ENCODE results near the gene RNF145.
"Not testable (repeated sequence)": the region's sequence is repeated elsewhere in the genome, so short reads cannot be mapped to it uniquely, and the experiment has no call there.

RNF145 gene
- total RNA-seq, result 73.5 to 82.6 reads per million in 2 donors

DNA sequence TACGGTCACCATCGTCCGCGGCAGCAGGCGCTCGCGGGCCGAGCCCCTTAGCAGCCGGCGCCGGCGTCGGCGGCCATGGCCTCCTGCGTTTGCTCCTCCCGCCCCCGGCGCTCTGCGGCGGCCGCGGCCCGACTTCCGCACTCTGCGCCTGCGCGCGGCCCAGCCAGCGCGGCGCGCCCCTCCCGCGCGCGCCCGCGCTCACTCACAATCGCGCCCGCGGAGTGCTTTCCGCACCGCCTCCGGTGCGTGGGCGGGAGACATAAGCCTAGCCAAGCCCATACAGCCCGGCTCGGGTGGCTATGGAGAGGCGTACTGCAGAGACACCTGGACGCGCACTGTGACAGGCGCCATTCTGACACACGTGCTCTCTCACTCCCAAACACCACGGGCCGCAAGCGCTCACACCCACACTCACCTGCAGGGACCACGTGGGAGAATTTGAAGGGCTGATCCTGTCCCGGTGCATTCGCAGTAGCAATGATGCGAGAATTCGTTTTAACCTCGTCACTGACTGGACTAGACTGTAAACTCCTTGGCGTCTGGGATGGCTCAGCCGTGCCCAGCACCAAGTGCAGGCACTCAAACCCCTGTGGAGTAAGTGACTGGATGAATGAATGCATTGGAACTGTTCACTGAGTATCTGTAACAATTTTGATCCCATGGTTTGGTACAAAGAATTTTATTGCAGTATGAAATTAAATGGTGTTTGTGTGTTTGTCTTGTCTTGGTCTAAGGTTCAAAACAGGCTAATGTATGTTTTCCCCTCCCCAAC lies at the start of gene RNF145:
Gene RNF145 (minus strand): TSS at position 116 of the 772 bp plus-strand sequence. CDS start 5,936 bp downstream, outside the sequence.
- peak; percentile 83 to 93 (median 90) for DNase-seq

- DNase-seq, result no peak
Measured at GRCh38 chr5:159258361-159258760, 49.0 kb upstream of the RNF145 start.

DNA sequence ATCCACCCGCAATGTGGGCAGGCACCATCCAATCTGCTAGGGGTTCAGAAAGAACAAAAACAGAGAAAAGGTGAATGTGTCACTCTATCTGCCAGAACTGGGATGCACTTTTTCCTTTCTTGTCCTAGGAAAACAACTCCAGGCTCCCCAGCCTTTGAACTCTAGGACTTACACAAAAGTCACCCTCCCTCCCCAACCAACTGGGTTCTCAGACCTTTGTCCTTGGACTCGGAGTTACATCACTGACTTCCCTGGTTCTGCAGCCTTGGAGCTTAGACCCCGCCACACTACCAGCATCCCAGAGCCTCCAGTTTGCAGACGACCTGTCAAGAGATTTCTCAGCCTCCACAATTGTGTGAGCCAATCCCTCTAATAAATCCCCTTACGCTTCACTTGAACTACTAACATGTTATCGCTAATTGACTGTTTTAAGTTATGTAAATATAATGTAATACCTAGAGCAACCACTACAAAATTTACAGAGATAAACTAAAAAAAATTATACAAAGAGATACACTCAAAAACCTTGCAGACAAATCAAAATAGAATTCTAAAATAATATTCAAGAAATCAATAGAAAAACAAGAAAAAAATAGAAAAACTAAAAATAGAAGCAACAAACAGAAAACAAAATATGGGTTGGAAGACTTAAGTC lies 48.4 kb upstream of the RNF145 start:
- DNase-seq, result no peak

DNA sequence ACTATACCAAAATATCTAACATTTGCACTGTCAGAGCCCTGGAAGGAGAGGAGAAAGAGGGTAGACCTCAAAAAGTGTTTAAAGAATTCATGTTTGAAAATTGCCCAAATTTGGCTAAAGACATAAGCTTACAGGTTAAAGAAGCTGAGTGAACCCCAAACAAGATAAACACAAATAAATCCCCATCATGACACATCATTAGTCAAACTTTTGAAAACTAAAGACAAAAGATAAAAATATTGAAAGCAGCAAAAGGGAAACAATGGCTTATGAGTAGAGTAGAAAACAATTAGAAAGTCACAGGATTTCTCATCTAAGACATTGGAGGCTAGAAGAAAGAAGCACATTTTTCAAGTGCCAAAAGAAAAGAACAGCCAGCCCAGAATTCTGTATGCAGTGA lies 47.7 kb upstream of the RNF145 start:
- no peak for DNase-seq

DNA sequence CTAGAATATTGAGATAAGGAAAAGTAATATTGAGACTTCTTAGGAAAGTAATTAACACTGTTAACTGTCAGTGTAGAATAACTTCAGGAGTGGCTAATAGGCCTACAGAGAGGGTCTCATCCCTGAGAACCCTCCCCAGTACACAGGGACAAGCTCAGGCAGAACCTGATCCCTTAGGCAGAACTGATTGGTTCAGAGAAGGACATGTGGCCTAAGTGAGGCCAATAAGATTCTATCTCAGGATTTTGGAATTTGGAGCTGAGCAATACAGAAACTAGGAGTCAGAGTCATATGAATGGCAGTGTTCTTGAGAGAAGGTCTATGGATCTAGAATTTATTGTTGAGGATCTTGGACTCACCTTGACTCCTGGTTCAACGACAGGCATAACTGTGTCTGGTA lies 42.8 kb upstream of the RNF145 start:
- no peak for DNase-seq

GRCh38 chr5:159249158-159249557 lies 39.8 kb upstream of the RNF145 start:
- DNase-seq, result no peak

DNA sequence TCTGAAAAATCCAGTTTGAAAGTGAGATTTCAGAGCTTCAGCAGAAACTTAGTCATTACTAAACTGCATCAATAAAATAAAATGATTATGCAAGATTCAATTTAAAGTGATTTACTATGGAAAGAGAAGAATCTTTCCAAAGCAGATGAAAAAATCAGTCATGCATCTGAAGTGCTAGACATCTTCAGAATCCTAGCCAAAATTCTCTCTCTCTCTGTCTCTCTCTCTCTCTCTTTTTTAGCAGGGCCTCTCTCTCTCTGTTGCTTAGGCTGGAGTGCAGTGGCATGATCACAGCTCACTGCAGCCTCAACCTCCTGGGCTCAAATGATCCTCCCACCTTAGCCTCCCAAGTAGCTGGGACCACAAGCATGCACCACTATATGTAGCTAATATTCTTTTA lies 35.5 kb upstream of the RNF145 start:
- no peak for DNase-seq

- DNase-seq, result no peak
Measured at GRCh38 chr5:159244163-159244562, 34.8 kb upstream of the RNF145 start.

GRCh38 chr5:159243385-159243784 lies 34.0 kb upstream of the RNF145 start:
- DNase-seq, result no peak

- DNase-seq, result no peak
Measured at GRCh38 chr5:159242656-159243055, 33.3 kb upstream of the RNF145 start.

- DNase-seq, result peak in 1 of 5 experiments; percentile 7
Measured at GRCh38 chr5:159241946-159242552, 32.7 kb upstream of the RNF145 start.

DNA sequence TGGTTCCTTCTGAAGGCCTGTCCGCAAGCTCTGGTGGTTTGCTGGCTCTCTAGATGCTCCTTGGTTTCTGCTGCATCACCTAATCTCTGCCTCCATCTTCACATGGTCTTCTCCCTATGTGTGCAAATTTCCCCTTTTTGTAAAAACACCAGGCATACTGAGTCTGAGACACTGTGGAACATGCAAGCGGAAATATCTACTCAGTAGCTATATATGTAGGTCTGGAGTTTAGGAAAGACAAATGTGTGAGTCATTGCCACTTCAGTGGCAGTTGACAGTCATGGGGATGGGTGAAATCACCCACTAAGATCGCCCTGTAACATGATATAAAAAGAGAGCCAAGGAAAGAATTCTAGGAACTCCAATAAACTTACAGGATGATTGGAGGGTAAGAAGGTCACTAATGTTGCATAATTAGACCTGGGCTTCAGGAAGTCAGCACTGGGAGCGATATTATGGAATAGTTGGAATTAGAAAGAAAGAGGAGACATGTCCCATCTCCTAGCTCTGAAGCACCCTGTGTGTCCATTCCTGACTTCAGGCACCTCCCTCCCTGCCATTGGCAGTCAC lies 31.0 kb upstream of the RNF145 start:
- no peak for DNase-seq

DNA sequence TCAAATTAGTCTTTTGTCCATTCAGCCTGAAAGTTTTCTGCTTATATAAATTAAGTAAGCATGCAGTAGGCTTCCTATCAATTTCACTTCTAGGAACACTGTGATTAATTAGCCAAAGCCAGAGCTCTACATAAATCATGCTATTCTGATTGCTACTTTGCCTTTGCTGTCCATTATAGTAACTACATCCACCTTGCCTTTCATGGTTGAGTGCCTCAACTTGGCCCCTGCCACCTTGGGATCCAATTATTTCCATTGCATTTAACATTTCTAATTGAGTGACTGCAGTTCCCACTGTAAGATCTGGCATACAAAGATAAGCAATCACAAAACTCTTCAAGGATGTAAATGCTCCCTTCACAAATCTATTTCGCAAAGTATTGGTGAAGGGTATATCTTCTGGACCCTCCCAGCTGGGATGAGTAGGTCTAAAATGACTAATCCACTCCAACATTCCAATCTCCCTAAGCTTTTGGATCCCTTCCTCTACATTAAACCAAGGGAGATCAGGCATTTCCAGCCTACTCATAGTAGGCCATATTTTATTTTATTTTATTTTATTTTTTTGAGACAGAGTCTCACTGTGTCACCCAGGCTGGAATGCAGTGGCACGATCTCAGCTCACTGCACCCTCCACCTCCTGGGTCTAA lies 26.6 kb upstream of the RNF145 start:
- DNase-seq, result not testable (repeated sequence)

DNA sequence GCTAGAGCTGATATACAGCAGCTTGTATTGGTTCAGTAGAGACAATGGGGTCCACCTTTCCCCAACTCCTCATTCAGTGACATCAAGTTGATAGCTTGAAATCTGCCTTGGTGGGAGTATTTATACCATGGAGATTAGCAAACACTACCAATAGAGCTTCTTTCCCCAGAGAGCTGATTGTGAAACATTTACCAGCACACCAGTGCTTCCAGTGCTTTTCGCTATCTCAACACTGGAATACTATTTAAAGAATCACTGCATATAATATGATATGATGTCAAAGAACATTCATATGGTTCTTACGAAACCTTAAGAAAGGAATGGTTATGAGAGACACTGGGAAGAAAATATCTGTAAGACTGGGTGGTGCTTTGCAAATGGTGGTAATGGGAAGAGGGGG lies 21.8 kb upstream of the RNF145 start:
- DNase-seq, result no peak

- no peak for DNase-seq
Measured at GRCh38 chr5:159230657-159231056, 21.3 kb upstream of the RNF145 start.

- not testable (repeated sequence) for DNase-seq
Measured at GRCh38 chr5:159228097-159228496, 18.7 kb upstream of the RNF145 start.

GRCh38 chr5:159227452-159227851 lies 18.1 kb upstream of the RNF145 start:
- DNase-seq, result no peak

DNA sequence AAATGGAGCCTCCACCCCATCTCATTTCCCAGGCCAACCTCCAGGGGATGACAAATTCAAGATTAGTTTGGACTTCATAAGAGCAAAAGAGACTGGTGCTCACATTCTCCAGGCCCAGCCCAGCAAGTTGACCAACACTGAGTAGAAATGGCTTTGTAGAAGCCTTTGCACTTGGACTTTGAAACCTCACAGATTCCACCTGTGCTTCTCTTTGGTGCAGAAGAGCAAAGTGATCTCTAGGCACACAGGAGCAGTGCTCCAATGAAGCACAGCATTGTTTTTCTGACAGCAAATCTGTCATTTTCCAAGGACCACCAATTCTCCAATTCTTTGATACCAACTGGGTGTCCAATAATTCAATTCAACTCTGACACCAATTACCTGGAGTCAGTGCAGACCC lies 17.1 kb upstream of the RNF145 start:
- DNase-seq, result no peak

GRCh38 chr5:159224471-159224870 lies 15.1 kb upstream of the RNF145 start:
- no peak for DNase-seq

GRCh38 chr5:159223469-159223868 lies 14.1 kb upstream of the RNF145 start:
- no peak for DNase-seq

GRCh38 chr5:159220206-159220605 lies 10.9 kb upstream of the RNF145 start:
- no peak for DNase-seq

DNA sequence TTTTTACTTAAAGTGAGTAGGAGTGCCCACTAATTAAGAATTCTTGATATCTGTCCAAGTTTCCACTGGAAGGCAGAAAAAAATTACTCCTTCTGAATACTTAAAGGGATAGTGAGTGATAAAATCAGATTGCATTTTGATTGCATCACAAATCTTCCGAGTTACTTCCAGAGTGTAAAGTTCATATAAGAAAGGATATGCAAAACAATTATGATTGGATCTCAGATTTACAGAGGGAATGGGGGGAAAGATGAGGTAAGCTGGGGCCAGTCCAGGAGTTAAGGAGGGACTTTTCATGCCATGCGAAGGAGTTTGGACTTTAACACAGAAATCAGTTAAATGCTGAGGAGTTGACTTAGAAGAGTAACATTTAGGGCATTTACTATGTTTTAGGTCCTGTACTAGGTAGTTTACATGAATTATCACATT lies 9.3 kb upstream of the RNF145 start:
- no peak for DNase-seq

- peak in 1 of 5 experiments; percentile 41 for DNase-seq
Measured at GRCh38 chr5:159217236-159217635, 7.9 kb upstream of the RNF145 start.

Measured in T-helper 2 cell (primary cell).